PFSK-1 (cell line): ENCODE measurements around the gene OXNAD1.

Experiments used
- FOXP2 ChIP-seq: optimal IDR thresholded peaks from 2 replicates; pipeline ENCODE3; 2011; ENCODE audit warnings: borderline replicate concordance, control low read depth, inconsistent platforms; ENCODE audit not compliant: insufficient read depth; ENCODE audit errors: extremely low read length, extremely low read depth
- POLR2AphosphoS5 ChIP-seq: IDR thresholded peaks from 2 replicates; pipeline ENCODE4 v1.6.1; 2012; ENCODE audit warnings: low read depth, mild to moderate bottlenecking, control low read depth, low read length, moderate library complexity
- REST ChIP-seq, 2 experiments: IDR thresholded peaks; 2 replicates each; pipeline versions ENCODE4 v1.6.1 to v1.8.0; 2011 to 2012; ENCODE audit warnings: low read depth in 2 of 2, low read length in 2 of 2, control low read depth in 1 of 2, inconsistent platforms in 1 of 2, mild to moderate bottlenecking in 1 of 2, moderate library complexity in 1 of 2; ENCODE audit not compliant: insufficient read depth in 1 of 2
- SIN3A ChIP-seq: IDR thresholded peaks from 2 replicates; pipeline ENCODE4 v1.6.1; 2012; ENCODE audit warnings: mild to moderate bottlenecking, low read length, moderate library complexity, borderline replicate concordance; ENCODE audit not compliant: insufficient read depth
- TAF1 ChIP-seq: IDR thresholded peaks from 2 replicates; pipeline ENCODE4 v1.6.1; 2012; ENCODE audit warnings: low read length, control low read depth, borderline replicate concordance; ENCODE audit not compliant: insufficient read depth

Gene OXNAD1

GRCh38 chr3:16224325-16224724, 40.7 kb upstream of the OXNAD1 start:
- TF ChIP-seq REST (IDR thresholded peaks at IDR 0.05; ENCODE audit: insufficient read depth in 1 of 2, low read depth in 2 of 2, low read length in 2 of 2) (no peak), TAF1 (no peak), SIN3A (no peak), FOXP2 (no peak), POLR2AphosphoS5 (no peak)

GRCh38 chr3:16227566-16227965, 37.4 kb upstream of the OXNAD1 start:
- TF ChIP-seq TAF1 (no peak), FOXP2 (no peak), POLR2AphosphoS5 (no peak), REST (IDR thresholded peaks at IDR 0.05; ENCODE audit: insufficient read depth in 1 of 2, low read depth in 2 of 2, low read length in 2 of 2) (no peak), SIN3A (no peak)

GRCh38 chr3:16229681-16230080, 35.3 kb upstream of the OXNAD1 start:
- TF ChIP-seq TAF1 (no peak), SIN3A (no peak), REST (IDR thresholded peaks at IDR 0.05; ENCODE audit: insufficient read depth in 1 of 2, low read depth in 2 of 2, low read length in 2 of 2) (no peak), FOXP2 (no peak), POLR2AphosphoS5 (no peak)

- no peak for TF ChIP-seq POLR2AphosphoS5
- TF ChIP-seq REST (IDR thresholded peaks at IDR 0.05; ENCODE audit: insufficient read depth in 1 of 2, low read depth in 2 of 2, low read length in 2 of 2), result no peak
- no peak for TF ChIP-seq TAF1
- no peak for TF ChIP-seq FOXP2
Observed at GRCh38 chr3:16231983-16232382, 33.0 kb upstream of the OXNAD1 start.

GRCh38 chr3:16233806-16234205, 31.2 kb upstream of the OXNAD1 start:
- TF ChIP-seq POLR2AphosphoS5 (no peak), SIN3A (no peak)

- TF ChIP-seq TAF1 (no peak), REST (IDR thresholded peaks at IDR 0.05; ENCODE audit: insufficient read depth in 1 of 2, low read depth in 2 of 2, low read length in 2 of 2) (no peak), POLR2AphosphoS5 (no peak), FOXP2 (no peak), SIN3A (no peak)
Observed at GRCh38 chr3:16234281-16234680, 30.7 kb upstream of the OXNAD1 start.
